HCT116 (cell line): ENCODE results near the gene RNF4.

ENCODE experiments used
- CTCF ChIP-seq, 3 experiments: fragments of 200-600 bp in 1 of 3; sonication (generic) in 1 of 3; IDR thresholded peaks in 2 of 3; conservative IDR thresholded peaks in 1 of 3; 2 replicates each; pipeline ENCODE4 v1.5.1; 2012 to 2017; ENCODE audit warnings: low read depth in 2 of 3, low read length in 2 of 3, antibody characterized with exemption in 1 of 3, borderline replicate concordance in 1 of 3, control low read depth in 1 of 3, mild to moderate bottlenecking in 1 of 3, mixed read lengths in 1 of 3, mixed run types in 1 of 3, moderate library complexity in 1 of 3; ENCODE audit not compliant: insufficient read depth in 1 of 3
- EZH2 ChIP-seq: fragments of 200-600 bp; sonication (generic); IDR thresholded peaks from 2 replicates; pipeline ENCODE4 v1.6.1; 2017; ENCODE audit warnings: antibody characterized with exemption, mixed run types
- JUND ChIP-seq: IDR thresholded peaks from 2 replicates; pipeline ENCODE4 v1.6.1; 2012
- MAX ChIP-seq: IDR thresholded peaks from 2 replicates; pipeline ENCODE4 v1.6.1; 2012
- POLR2A ChIP-seq: IDR thresholded peaks from 2 replicates; pipeline ENCODE4 v1.7.0; 2011; ENCODE audit warnings: borderline replicate concordance; ENCODE audit not compliant: insufficient read depth, insufficient read length; ENCODE audit errors: extremely low read depth
- REST ChIP-seq: IDR thresholded peaks from 2 replicates; pipeline ENCODE4 v1.6.1; 2012; ENCODE audit warnings: low read depth
- ZNF274 ChIP-seq: fragments of 200-500 bp; sonication (Bioruptor generic); IDR thresholded peaks from 2 replicates; pipeline ENCODE4 v1.6.1; 2014; ENCODE audit warnings: mild to moderate bottlenecking, low read depth, low read length, inconsistent platforms

- TF ChIP-seq CTCF (IDR thresholded peaks at IDR 0.05 in 2 of 3, conservative IDR thresholded peaks at IDR 0.05 in 1 of 3; ENCODE audit: borderline replicate concordance in 1 of 3, insufficient read depth in 1 of 3, low read depth in 2 of 3, low read length in 2 of 3) (no peak), POLR2A (no peak), REST (no peak), ZNF274 (no peak), EZH2 (no peak), JUND (no peak), MAX (no peak)
These were observed 28.4 kb downstream of the RNF4 start for GRCh38 chr4:2497324-2497723.
